GM18909 (cell line): ENCODE data around the gene DUSP15.
"Not testable (repeated sequence)": the region's sequence is repeated elsewhere in the genome, so short reads cannot be mapped to it uniquely, and the experiment has no call there.

Experiments
- ATAC-seq: cut with Tn5 transposase; IDR thresholded peaks from one replicate; pipeline ENCODE4 v1.9.1; 2021; ENCODE audit warnings: mild to moderate bottlenecking; ENCODE audit not compliant: unreplicated experiment, poor library complexity

DUSP15 gene

DNA sequence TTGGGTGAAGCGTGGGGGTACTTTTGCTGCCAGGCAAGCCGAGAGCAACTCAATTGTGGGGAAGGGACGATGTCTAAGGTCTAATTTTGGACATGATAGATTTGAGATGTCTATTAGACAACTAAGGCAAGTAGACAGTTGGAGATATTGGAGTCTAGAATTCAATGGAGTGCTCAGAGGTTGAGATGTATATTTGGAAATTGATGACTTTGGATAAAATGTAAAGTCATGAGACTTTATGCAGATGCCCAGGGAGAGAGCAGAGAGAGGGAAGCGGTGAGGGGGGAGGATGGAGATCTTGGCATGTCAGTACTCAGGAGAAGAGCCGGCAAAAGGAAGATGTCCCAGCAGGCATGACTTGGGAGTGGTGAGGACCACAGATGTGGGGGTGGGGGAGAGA lies 44.3 kb downstream of the DUSP15 start:
- no peak for ATAC-seq

DNA sequence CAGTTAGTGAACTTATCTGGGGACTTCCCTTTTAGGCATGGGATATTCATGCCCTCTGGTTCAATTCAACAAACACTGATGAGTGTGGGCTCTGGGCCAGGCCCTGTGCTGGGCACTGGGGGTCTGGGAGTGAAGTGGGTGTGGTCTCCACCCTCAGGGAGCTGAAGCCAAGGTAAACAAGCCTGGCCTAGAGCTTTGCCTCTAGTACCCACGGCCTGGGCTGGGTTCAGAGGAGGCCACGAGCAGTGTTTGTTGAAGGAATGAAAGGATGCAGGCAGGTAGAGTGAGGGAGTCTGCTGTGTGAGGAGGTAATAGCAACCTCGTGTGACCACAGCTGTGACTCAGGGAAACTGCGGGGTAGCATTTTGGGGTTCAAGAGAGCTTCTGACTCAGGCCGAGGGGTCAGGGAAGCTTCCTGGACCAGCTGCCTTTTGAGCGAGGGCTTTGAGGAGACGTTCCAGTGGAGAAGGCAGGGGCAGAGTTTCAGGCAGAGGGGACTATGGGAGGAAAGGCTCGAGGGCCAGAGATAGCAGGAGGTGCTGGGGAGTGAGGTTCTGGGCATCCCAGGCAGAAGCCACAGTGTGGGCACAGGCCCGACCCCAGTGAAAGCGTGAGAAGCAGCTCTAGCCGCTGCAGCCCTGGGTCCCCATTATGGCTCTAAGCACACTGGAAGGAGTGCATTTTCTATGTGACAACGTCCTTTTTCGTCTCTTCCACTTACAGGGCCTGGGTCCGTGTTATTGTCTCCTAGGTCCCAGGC lies 45.6 kb downstream of the DUSP15 start:
- no peak for ATAC-seq

DNA sequence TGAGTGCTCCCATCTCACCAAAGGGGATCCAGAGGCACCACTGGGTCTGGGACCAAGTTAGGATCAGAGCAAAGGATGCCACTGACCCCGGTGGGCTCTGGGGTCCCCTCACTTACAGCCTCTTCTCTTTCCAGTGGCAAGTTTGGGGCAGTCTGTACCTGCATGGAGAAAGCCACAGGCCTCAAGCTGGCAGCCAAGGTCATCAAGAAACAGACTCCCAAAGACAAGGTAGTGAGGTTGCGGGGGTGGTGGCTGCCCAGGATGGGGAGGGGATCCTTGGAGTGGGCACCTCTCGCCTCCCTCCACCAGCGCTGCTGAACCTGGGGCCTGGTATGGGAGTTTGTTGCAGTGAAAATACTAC lies 46.2 kb downstream of the DUSP15 start:
- ATAC-seq = no peak

DNA sequence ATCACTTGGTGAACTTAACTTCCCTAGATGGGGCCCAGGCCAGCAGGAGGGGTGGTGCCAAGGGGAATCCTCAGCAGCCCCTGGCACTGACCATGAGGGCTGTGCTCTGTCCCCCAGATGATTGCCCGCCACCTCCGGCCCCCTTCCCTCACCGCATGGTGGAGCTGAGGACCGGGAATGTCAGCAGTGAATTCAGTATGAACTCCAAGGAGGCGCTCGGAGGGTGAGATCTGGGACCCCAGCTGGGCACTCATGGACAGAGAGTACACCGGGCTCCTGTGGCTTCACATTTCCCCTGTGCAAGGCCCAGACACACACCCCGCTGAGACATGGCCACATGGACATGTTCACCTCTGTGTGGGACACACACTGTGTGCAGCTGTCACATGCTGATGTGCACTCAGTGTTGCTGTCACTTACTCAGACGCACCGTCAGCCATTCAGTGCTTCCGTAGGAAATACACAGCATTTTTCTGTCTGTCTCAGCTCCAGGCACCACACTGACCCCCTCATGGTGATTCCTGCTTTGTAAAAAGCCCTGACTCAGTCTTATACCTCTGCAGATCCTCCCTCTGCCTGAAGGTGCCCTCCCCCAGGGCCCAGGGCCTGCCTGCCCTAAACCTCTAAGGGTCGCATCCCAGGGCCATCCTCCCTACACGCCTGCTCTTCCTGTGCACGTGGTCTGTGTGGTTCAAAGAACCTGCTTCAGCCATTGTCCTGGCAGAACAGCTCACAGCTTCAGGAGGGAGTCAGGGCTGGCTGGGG lies 46.8 kb downstream of the DUSP15 start:
- ATAC-seq = no peak

DNA sequence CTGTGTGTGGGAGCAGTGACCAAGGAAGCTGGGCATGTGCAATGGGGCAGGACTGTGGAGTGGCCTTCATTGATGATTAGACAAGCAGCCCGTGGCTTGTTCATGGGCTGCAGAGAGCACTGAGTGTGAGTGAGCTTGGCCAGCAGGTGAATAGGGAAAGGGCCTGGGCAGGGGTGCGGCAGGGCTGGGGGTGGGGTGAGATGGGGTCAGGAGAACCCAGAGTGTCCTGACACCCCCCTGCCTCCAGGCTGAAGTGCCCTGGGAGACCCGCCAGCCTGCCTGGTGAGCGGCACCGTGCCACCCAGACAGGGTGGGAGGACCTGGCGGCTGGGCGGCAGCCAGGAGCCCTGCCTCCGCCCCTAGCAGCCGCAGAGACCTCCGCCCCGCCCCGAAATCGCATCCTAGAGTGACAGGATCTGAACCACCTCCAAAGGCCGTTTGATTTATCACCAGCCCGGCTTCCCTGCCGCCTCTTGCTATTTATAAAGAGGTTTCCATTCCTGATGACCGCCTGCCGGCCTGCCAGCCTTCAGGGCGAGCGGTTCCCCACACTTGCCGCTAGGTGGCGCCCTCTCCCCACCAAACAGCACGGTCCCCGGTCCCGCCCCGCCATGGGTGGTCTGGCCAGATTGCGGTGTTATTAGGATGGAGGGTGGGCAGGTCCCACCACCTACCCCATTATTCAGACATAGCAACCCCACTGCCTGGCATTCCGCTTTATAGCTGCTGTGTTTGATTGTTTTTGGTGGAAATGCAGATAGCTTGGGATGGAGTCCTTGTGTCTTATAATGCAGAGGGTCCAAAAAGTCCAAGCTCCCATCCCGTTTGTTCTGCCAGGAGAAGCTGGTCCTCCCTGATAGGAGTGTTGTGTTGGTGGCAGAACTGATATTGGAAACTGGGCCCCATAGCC lies 47.7 kb downstream of the DUSP15 start:
- ATAC-seq = peak; percentile 77

DNA sequence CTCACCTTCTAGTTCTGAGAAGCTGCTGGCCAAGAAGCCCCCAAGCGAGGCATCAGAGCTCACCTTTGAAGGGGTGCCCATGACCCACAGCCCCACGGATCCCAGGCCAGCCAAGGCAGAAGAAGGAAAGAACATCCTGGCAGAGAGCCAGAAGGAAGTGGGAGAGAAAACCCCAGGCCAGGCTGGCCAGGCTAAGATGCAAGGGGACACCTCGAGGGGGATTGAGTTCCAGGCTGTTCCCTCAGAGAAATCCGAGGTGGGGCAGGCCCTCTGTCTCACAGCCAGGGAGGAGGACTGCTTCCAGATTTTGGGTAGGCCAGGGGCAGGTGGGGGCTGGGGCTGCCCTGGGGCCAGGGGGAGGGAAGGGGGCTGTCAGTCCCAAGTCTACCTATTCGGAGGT lies 48.9 kb downstream of the DUSP15 start:
- ATAC-seq = no peak

DNA sequence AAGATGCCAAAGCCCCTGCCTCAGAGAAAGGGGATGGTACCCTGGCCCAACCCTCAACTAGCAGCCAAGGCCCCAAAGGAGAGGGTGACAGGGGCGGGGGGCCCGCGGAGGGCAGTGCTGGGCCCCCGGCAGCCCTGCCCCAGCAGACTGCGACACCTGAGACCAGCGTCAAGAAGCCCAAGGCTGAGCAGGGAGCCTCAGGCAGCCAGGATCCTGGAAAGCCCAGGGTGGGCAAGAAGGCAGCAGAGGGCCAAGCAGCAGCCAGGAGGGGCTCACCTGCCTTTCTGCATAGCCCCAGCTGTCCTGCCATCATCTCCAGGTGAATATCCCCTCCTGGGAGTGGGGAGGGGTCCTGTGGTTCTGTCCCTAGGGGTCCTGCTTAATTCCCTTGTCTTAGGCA lies 50.1 kb downstream of the DUSP15 start:
- ATAC-seq = no peak

DNA sequence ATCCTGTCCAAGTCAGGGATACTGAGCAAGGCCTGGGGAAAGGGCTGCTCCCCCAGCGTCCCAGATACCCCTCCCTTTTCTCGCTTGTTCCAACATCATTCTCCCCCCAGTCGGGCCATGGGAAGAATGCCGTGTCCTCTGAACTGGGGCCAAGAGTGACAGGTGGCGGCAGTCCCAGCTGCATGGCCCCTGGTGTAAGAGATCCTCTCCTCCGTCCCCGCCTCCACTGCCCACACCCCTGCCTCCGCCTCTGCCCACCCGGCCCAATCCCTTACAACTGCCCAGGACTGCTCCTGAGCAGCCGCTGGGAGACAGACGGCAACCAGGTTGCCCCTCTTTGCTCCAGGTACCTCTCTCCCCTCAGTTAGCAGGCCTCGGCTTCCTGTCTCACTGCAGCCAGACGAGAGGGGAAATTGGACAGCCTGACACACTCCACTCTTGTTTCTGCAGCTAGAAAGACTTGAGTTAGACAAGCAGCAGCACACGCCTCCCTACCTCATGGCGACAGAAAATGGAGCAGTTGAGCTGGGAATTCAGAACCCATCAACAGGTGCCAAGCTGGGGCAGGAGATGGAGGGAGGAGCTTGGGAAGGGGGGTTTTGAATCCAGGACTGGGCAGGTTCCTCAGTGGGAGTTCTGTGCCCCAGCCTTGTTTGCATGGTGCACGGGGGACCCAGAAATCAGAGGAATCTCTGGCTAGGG lies 51.1 kb downstream of the DUSP15 start, which contains the start of gene MYLK2:
MYLK2 (plus strand) TSS at position 274 of the 702 bp plus-strand sequence; CDS start at position 499, 225 bp downstream.
- no peak for ATAC-seq

DNA sequence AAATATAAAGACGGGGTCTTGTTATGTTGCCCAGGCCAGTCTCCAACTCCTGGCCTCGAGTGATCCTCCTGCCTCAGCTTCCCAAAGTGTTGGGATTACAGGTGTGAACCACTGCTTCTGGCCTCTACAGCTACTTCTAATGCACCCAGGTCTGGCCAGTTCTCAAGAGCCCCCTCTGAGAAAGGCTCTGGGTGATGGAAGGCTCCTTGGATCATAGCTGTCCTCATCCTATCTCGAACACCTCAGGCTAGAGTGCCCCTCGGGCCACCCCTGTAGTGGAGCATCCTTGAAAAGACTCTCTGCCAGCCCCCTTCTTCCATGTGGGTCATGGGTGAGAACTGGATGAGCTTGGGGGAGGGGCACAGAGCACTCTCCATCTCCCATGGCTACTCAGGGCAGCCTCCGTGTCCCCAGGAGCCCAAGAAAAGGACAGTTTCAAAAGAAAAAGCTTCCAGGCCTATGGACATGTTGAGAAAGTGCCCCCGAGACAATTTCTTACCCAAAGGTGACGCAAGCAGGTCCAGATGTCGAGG lies 51.9 kb downstream of the DUSP15 start:
- no peak for ATAC-seq

DNA sequence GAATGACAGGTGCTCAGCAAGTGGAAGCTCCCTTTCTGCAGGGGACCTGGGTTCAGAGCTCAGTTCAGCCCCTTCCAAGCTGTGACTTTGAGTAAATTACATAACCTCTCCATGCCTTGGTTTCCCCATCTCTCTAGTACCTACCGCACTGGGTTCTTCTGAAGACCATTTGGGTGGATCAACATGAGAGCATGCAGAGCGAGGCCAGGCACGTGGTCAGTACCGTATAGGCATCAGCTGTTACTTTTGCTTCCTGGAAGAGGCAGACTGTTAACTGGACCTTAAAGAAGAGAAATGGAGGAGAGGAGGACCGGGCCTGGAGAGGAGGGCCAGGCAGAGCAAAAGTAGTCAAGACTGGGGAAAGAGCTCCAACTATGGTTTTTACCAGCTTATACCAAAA lies 52.9 kb downstream of the DUSP15 start:
- no peak for ATAC-seq

DNA sequence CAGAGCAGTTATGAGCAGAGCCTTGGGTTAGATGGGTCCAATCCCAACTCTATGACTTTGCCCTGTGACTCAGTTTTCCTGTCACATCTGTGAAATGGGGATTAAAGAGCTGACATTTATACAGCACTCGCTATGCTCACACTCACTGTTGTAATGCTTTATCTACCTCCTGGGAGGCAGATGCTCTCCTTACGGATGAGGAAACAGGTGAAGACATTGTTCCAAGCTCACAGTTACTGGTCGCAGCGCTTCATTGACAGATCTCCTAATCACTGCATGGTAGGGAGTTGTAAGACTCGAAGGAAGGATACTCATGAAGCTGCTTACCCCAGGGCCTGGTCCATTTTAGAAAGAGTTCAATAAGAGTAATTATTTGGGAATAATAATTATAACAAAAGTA lies 54.1 kb downstream of the DUSP15 start:
- ATAC-seq = no peak

DNA sequence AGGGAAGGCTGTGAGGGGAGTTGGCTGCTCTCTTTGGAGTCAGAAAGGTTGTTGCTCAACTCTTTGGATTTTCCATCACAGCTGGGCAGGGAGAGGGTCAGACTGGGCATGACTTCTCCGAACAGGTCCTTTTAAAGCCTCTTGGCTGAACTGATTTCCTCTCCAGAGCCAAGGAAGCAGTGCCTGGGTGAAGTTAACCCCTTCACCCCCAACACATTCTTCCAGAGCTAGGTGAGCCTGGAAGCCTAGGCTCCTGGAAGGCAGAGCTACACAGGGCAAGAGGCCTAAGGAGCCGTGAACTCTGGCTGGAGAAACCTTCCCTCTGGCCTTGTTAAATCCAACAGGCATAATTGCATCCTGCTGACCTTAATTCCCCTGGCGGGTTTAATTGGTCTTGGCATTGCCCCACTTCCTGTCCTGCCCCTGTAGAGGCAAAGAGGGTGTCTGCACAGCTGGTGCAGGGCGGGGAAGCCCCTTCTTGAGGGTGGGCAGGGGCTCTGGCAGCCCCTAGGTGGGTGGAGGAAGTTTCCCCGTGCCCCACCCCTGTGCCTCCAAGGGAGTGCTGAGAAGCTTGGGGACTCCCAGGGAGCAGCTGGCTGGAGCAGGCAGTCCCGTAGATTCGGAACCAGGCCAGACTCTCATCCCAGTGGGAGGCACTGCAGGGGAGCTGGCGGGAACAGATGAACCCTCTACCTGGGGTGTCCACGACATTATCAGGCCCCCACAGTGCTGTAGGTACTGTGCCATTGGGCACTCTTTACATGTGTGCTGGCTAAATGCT lies 54.7 kb downstream of the DUSP15 start:
- ATAC-seq = no peak

DNA sequence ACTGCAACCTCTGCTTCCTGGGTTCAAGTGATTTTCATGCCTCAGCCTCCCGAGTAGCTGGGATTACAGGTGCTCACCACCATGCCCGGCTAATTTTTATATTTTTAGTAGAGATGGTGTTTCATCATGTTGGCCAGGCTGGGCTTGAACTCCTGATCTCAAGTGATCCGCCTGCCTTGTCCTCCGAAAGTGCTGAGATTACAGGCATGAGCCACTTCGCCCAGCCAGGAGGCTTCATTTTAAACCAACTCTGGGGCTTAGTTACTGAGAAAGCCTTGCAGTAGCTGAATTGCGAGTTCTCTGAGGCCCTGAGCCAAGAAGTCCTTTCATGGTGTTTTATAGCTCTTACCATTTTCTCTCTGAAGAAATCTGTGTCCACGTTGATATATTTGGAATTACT lies 56.2 kb downstream of the DUSP15 start:
- ATAC-seq = not testable (repeated sequence)

DNA sequence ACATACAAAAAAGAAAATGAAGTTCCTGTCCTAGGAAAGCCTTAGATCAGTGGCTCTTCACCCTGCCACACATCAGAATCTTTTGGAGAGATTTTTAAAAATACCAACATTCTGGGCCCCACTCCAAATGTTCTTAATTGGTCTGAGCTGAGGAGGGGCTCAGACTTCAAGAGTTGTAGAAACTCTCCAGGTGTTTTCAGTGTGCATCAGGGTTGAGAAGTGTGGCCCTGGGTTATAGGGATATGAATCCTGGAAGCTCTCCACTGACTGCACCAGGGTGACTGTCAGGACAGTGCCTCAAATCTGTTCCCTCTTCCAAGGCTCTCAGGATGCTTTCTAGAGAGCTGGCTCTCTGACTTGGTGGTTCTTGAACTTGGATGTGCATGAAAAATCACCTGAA lies 56.7 kb downstream of the DUSP15 start:
- ATAC-seq = no peak

DNA sequence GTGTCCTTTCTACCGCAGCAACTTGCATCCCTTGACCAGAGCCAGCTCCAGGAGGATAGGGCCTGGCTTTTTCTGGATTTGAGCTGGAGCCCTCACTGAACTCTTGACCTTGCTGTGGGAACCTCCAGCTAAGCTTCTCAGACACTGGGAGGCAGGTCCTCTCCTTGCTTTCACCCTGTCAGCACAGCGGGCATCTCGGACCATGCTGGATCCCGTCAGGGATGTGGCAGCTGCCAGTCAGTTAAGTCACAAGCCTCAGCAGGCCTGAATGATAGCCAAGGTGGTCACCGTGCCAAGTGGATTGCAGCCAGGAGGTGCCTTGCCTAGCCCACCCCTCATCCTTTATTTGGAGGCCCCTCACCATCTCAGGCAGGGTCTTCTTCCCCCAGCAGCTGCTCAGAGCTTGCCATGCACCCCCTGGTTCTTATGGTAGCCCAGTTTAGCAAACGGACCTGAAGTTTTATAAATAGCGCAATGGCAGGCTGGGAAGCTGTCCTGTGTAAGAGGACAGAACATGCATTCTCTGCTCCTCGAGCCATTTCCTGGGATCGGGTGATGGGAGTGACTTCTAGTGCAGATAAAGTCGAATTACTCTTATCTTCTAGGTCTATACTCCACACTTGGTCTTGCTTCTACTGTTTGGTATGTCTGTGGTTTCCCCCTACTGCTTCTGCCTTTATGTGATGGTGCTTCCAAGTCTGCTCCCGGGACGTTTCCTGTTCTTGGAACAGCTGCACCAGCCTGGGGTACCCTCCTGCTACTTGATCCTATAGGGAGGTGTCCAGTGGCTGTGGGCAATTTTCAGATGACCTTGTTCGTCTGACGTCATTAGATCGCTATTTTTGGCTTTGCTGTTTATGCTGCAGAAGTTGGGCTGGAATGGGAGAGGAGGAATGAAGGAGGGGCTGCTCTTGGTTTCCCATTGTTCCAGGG lies 58.3 kb downstream of the DUSP15 start:
- no peak for ATAC-seq

DNA sequence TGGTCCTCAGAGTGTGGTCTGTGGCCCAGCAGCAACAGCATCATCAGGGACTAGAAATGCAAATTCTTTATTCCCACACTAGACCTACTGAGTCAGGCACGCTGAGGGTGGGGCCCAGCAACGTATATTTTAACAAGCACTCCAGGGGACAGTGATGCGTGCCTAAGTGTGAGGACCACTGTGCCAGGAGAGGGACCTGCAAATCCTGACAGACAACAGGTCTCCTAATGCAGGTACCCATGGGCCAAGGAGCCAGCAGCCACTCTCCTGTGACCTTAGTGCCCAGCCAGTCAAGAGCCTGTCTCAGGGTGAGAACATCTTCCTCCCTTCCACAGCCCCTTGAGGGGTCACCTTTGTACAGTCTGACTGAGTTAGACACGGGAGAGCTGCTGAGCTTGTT lies 59.1 kb downstream of the DUSP15 start:
- no peak for ATAC-seq
